ENCODE results near the gene NGB. TPM values are rescaled to one million over a fixed set of nuclear protein-coding genes. Genes with fewer than 3 reads are reported as not detected.
A peak's percentile ranks its signal among the peaks of the same experiment; 100 is the strongest.
"Not testable (repeated sequence)": the region's sequence is repeated elsewhere in the genome, so short reads cannot be mapped to it uniquely, and the experiment has no call there.

The NGB gene
- total RNA-seq, result not detected
- long read RNA-seq, result 0 reads

- ATAC-seq, result no peak
- intact Hi-C loops (cut with DNase I), result no loop called here
- DNase-seq, result no peak
Measured at GRCh38 chr14:77271113-77271710, at the start of gene NGB. NGB (minus strand) TSS chr14:77271206; CDS start chr14:77270937, 269 bp downstream.

GRCh38 chr14:77320238-77320935 is 49.4 kb upstream of the NGB start, which contains the start of gene POMT2:
POMT2 (minus strand) TSS chr14:77320883; CDS start chr14:77320681, 202 bp downstream.
- peak; percentile 96 for DNase-seq
- intact Hi-C loops (cut with DNase I), result loop anchor here in 1 of 2 donors (2.0 kb wide), 1 partner anchor 56 kb away; the partner anchor contains the start of genes SAMD15 and TMED8
- ATAC-seq, result peak; percentile 87 to 89

- no peak for ATAC-seq
- no peak for DNase-seq
- intact Hi-C loops (cut with DNase I), result loop anchor here (5.0 to 10.0 kb wide), 4 partner anchors 165 to 447 kb away; no protein-coding TSS in a partner anchor
Measured at GRCh38 chr14:77319422-77319821, 48.4 kb upstream of the NGB start.

- ATAC-seq, DNase-seq: not testable (repeated sequence)
- intact Hi-C loops (cut with DNase I), result loop anchor here (5.0 to 10.0 kb wide), 4 partner anchors 164 to 446 kb away; no protein-coding TSS in a partner anchor
Measured at GRCh38 chr14:77318756-77319155, 47.8 kb upstream of the NGB start.

GRCh38 chr14:77318006-77318553 is 47.1 kb upstream of the NGB start:
- DNase-seq (no peak), ATAC-seq (no peak)
- intact Hi-C loops (cut with DNase I), result loop anchor here (5.0 to 10.0 kb wide), 4 partner anchors 163 to 446 kb away; no protein-coding TSS in a partner anchor

GRCh38 chr14:77316872-77317301 is 45.9 kb upstream of the NGB start:
- ATAC-seq, result no peak
- intact Hi-C loops (cut with DNase I), result loop anchor here (5.0 to 10.0 kb wide), 4 partner anchors 162 to 445 kb away; no protein-coding TSS in a partner anchor
- no peak for DNase-seq

GRCh38 chr14:77316195-77316505 is 45.1 kb upstream of the NGB start:
- no peak for ATAC-seq
- DNase-seq, result no peak
- intact Hi-C loops (cut with DNase I), result loop anchor here (5.0 to 10.0 kb wide), 4 partner anchors 161 to 444 kb away; no protein-coding TSS in a partner anchor

GRCh38 chr14:77314539-77315457 is 43.8 kb upstream of the NGB start:
- ATAC-seq (no peak), DNase-seq (no peak)
- intact Hi-C loops (cut with DNase I), result loop anchor here (5.0 to 10.0 kb wide), 4 partner anchors 160 to 442 kb away; no protein-coding TSS in a partner anchor

- intact Hi-C loops (cut with DNase I), result loop anchor here in 1 of 2 donors (10.0 kb wide), 1 partner anchor 159 kb away; no protein-coding TSS in a partner anchor
- no peak for ATAC-seq
Measured at GRCh38 chr14:77314043-77314442, 43.0 kb upstream of the NGB start.

GRCh38 chr14:77313371-77313770 is 42.4 kb upstream of the NGB start:
- no peak for ATAC-seq
- intact Hi-C loops (cut with DNase I), result loop anchor here in 1 of 2 donors (10.0 kb wide), 1 partner anchor 159 kb away; no protein-coding TSS in a partner anchor
- no peak for DNase-seq

More at GRCh38 chr14:77314043-77314442, 43.0 kb upstream of the NGB start:
- no peak for DNase-seq

- intact Hi-C loops (cut with DNase I), result loop anchor here in 1 of 2 donors (10.0 kb wide), 1 partner anchor 156 kb away; no protein-coding TSS in a partner anchor
- no peak for DNase-seq
- no peak for ATAC-seq
Measured at GRCh38 chr14:77311217-77311616, 40.2 kb upstream of the NGB start.

- DNase-seq (no peak), ATAC-seq (no peak)
- intact Hi-C loops (cut with DNase I), result loop anchor here in 1 of 2 donors (10.0 kb wide), 1 partner anchor 155 kb away; no protein-coding TSS in a partner anchor
Measured at GRCh38 chr14:77310026-77310425, 39.0 kb upstream of the NGB start.

GRCh38 chr14:77309131-77309530 is 38.1 kb upstream of the NGB start:
- DNase-seq, result no peak
- ATAC-seq, result no peak
- intact Hi-C loops (cut with DNase I), result loop anchor here in 1 of 2 donors (10.0 kb wide), 1 partner anchor 246 kb away; no protein-coding TSS in a partner anchor

- ATAC-seq (peak; percentile 44 to 55), DNase-seq (no peak)
- intact Hi-C loops (cut with DNase I), result loop anchor here in 1 of 2 donors (10.0 kb wide), 1 partner anchor 248 kb away; no protein-coding TSS in a partner anchor
Measured at GRCh38 chr14:77306851-77307496, 36.0 kb upstream of the NGB start.

GRCh38 chr14:77306416-77306815 is 35.4 kb upstream of the NGB start:
- no peak for DNase-seq
- intact Hi-C loops (cut with DNase I), result loop anchor here in 1 of 2 donors (10.0 kb wide), 1 partner anchor 248 kb away; no protein-coding TSS in a partner anchor
- peak in 1 of 2 donors; percentile 5 for ATAC-seq

GRCh38 chr14:77305696-77306095 is 34.7 kb upstream of the NGB start:
- intact Hi-C loops (cut with DNase I), result loop anchor here in 1 of 2 donors (10.0 kb wide), 1 partner anchor 249 kb away; no protein-coding TSS in a partner anchor
- DNase-seq (no peak), ATAC-seq (no peak)

- ATAC-seq (peak in 1 of 2 donors; percentile 90), DNase-seq (no peak)
- intact Hi-C loops (cut with DNase I), result loop anchor here in 1 of 2 donors (10.0 kb wide), 1 partner anchor 251 kb away; no protein-coding TSS in a partner anchor
Measured at GRCh38 chr14:77303417-77304156, 32.6 kb upstream of the NGB start.

Measured in left cardiac atrium (tissue), 4 donors.